HUDEP-2 (cell line): ENCODE measurements around the gene WSCD2.
A peak's percentile ranks its signal among the peaks of the same experiment; 100 is the strongest.

Experiments used
- DNase-seq, 76 experiments: peaks; one replicate each; lab custom pipeline; 2025; ENCODE audit not compliant: unreplicated experiment in 76 of 76; lab: John Stamatoyannopoulos, UW

WSCD2 gene

DNA sequence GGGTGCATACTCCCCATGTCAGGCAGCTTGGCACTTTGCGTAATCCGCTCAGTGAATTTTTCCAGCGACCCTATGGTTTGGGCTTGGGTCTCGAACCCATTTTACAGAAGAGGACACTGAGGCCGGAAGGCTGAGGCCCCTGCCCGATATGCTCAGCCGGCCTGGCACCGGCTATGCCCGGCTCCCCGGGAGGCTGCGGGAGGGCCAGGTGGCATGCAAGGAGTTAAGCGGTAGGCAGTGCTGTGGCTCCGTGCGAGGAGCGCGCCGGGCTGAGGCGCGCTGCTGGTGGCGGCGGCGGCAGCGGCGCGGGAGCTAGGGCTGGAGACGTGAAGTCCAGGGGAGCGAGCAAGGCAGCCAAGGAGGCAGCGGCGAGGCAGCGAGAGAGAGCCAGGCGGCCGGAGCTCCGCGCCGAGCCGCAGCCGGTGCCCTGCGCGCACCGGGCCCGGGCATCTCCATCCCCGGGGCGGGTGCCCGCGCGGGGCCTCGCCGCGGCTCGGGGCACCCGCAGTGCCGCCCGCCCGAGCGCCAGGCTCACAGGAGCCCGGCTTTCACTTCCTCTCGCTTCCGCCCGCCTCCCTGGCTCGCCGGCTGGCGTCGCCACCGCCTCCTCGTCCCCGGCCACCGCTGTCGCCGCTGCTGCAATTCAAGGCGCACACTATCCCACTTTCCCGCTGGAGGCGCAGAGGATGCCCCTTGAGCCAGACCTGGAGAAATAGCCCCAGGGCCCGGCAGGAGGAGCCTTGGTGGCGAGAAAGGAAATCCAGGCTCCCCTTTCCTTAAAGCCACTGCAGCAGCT is at the start of gene WSCD2:
TSS of gene WSCD2 (plus strand) at position 272 of the 796 bp plus-strand sequence. CDS start 66,545 bp downstream, outside the sequence.
- peak in 66 of 76 experiments; percentile 9 to 72 (median 50) for DNase-seq

DNA sequence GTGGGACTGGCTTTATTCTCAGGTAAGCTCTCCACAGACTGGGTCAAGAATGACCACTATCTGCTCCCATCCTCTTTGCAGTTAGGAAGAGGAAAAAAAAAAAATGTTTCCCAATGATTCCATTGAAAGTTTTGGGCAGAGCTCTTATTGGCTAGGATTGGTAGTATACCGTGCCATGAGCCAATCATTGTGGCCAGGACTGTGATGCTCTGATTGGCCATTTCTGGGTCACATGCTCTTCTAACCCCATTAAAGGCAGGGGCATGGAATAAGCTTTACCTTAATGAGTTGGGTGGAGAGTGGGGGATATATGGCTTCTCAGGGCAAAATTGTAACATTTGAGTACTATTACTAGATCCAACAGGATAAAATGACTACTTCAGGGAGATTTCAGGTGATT is 49.4 kb upstream of the WSCD2 start:
- DNase-seq: no peak

DNA sequence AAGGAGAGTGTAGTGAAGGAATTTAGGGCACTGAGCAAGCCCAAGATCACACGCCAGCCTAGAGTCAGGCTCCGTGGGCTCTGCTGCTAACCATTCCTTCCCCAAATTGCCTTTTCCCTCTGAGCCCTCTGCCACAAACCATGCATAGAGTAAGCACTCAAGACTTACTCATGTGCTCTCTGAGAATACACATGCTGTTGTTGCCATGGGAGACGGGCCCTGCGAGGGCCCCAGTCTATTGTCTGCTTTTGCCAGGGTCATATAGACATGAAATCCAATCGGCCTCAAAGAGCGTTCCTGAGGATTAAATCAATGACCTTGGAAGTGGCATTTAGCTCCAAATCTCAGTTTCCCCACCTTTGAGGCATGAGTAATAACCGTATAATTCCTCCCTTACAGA is 48.7 kb upstream of the WSCD2 start:
- no peak for DNase-seq

DNA sequence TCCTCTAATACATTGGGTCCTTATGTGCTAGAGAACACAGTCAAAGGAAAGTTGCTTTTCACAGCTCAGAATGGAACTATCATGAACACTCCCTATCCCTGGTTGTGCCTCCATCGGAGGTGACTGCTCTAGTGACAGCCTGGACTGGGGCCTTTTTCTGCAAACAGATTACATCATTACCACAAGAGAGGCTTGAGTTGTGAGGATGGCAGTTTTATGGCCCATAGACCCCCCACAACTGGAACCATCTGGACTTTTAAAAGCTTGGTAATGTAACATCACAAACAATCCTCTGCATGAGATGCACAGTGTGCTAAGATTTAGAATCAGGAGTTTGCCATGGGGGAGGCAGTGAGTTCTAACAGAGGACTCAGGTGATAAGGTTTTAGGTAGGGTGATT is 46.6 kb upstream of the WSCD2 start:
- DNase-seq: no peak

DNA sequence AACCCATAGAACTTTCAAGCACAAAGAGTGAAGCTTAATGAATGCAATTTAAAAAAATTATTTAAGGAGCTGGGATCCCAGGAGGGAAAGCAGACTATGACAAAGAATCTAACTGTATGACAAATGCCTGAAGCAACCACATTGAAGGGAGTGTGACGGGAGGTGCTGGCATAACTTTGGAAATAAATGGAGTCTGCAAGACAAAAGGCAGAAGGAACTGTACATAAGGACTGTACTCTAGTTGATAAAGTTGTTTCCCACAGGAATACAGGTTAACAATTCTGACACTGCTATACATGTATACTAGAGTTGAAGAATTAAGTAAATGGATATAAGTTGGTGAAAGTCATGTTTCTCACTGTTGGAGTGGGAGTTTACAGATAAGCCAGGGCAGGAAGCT is 41.2 kb upstream of the WSCD2 start:
- DNase-seq: no peak

DNA sequence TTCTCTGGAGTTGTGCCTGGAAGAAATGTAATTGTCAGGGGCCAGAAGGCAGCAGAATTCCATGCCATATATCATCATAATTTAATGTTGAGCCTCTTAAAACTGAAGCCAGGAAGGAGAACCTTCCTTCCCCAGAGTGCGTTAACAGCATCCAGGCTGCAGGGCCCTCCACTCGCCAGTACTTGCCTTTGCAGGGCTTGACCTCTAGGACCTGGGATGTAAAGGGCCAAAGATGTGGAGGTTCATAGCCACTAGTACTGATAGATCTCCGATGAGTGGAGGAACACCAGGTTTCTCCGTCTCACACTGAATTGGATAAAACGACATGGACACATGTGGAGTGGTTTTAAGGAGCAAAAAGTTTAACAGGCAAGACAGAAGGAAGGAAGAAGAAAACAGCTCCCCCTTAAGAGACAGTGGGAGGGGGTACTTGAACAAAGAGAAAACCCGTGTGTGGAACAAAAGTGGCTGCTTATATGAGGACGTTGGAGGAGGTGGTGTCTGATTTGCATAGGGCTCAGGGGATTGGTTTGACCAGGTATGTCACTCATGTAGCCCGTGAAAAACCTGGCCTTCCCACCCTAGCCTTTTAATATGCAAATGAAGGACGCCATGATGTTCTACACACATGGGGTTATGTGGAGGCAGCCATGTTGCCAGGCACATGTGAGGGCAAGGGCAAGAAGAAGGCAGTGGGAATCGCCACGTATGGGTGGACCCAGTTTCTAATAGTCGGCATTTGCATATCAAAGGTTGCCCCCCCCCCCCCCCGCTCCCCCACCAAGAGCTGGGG is 38.8 kb upstream of the WSCD2 start:
- DNase-seq: no peak

DNA sequence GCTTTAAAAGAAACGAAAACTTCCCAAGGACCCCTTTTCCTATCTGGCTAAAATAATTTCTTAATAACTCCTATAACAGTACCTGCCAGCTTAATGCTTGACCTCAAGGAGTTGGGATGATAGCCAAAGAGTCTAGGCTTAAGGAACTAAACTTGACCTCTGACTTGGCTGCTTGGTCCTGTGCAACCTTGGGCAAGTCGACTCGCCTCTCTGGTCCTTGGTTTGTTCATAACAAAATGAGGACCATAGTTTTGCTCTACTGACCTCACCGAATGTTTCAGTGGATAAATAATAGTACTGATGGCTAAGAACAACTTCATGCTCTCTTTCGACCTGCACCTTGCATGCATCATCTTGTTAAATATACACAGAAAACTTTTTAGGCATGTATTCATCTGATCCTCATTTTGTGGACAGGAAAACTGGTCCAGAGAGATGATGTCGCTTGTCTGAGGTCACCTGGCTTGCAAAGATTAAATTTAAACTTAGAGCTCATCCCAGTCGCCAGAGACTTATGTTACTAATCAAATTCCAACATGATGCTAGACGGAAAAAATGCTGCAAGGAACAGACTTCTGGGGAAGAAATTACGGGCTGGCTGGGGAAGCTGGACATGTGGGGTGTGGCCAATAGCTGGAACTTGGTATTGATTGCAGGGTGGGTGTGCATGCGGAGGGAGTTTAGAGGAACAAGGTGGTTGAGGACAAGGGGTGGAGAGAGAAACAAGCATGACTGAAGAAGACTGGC is 38.0 kb upstream of the WSCD2 start:
- DNase-seq: no peak

DNA sequence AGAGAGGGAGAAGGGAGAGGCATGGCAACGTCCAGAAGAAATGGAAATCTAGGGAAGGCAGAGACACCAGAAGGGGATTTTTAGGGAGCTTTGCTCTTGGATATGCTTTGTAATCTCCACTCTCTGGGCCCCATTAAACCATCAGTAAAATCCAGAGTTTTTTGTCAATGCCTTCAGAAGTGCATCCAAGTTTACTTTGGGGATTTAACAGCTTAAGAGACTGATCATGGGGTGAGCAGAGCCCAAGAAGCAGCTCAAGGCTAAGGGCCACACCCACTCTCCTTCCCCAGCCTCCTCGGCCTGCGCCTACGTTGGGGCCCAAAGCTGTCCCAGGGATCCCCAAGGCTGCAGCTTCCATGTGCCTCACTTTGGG is 37.4 kb upstream of the WSCD2 start:
- DNase-seq: no peak

DNA sequence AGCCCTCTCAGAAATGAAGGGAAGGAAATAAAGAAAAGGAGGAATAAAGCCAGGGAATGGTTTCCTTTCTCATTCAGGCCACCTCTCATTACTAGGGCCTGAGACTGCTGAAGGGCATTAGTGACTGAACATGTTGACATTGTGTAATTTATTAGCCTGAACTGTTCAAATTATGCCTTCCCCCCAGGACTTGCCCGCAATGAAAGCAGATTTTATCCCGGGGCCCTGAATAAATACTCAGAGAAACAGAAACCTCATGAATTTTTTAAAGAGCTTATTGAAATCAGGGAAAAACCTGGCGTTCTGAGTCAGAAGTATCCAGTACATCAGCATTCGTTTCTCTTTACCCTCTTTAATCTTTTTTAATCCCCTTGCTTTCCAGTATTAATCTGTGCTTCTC is 35.9 kb upstream of the WSCD2 start:
- no peak for DNase-seq

DNA sequence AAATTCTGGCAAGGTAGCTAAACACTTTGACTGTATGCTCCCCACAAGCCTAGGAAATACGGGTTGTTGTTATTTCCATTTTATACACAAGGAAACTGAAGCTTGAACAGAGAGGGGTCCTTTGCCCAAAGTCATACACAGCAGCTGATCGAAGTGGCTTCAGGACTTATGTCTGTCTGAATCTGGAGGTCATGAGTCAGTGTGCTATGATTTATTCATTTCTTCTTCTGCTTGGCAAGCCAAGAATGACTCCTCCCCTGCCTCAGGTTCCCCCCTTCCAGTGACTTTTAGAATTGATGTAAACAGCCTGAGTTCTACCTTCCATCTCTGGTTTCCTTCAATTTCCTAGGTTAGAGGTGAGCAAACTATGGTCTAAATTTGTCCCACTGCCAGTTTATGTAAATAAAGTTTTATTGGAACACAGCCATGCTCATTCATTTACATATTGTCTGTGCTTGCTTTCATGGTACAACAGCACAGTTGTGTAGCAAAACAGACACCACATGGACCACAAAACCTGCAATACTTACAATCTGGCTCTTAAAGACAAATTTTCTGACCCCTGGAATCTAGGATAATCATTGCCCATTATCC is 34.9 kb upstream of the WSCD2 start:
- DNase-seq: no peak

DNA sequence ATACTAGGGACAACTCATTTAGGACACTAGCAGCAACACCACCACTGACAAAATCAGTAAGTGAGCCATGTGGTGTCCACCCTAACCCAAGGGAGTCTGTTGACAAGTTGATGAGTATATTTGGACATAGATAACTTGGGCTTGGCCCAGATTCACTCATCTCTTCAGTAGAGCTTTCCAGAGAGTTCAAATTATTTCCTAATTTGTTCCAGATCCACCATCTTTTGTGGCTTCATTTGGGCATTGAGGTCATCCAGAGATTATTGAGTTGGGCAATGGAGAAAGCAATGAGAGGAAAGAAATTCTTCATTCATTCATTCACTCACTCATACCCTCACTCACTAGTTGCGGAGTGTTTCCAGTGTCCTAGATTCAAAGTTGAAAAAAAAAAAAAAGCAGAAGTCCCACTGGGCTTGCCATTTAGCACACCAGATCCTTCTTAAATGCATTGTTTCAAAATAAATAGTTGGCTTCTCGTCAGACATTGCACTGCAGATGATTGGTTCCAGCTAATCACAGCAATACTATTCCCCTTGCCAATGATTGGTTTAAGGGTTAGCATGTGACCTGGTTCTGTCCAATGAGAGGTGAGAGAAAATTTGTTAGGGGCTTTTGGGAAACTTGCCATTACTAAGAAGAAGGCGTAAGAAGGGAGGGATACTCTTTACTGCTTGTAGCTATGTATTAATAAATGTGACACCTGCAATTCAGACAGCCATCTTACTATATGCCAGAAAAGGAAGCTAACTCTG is 31.8 kb upstream of the WSCD2 start:
- no peak for DNase-seq

DNA sequence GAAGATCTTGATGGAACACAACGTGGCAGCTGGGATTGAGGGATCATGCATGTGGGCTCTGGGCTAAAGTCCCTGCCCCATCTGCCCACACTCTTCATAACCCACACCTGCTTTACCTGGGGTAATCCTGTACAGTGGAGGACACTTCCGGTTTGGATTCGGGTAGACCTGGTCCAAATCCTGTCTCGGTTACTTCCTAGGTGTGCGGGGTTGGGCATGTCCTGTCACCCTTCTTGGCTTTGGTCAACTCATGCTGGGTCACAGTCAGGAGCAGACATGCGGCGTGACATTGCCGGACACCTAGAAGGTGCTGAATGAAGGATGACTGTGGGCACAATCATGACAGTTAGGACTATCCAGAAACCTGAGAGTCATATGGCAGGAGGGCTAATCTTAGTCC is 30.7 kb upstream of the WSCD2 start:
- no peak for DNase-seq

DNA sequence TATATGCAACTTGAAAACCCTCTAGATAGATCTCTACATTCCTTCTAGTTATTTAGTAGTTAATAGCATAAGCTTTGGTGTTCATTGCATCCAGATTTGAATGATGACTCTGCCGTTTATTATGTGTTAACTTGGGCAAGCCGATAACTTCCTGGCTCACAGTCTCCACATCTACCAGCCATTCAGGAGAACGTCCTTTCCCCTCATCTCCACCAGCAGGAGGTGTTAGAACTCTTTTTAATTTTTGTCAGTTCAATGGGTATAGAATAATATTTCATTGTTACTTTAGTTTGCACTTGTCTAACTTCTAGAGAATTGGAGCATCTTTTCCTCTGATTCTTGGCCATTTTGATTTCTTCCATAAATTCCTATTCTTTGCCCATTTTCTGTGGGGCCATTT is 30.0 kb upstream of the WSCD2 start:
- peak in 23 of 76 experiments; percentile 8 to 58 (median 38) for DNase-seq

DNA sequence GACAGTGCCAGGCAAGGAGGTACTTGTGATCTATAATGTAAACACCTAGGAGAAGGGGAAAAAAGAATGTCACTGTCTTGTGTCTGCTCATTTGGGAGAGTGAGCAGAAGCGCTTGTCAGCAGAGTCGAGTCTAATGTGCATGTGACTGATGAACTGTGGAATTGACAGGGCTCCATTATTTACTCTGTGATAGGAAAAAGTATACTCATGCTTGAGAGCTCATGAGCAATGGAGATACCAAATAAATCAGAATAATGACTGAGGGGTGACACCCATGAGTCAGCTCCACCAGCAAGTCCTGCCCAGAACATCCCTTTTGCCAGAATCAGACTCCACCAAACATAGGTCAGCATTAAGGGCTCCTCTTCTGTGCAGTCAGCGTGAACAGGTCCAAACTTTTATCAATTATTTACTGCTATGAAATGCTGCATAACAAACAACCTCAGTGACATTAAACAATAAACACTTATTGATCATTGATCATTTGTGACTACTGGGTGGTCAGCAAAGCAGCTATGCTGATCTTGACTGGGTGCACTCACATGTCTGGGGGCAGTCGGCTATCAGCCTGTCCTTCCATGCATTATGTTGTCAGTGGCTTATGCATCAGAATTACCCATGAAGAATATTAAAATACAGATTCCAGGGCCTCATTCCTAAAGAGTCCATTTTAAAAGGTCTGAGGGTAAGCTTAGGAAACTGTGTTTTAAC is 29.2 kb upstream of the WSCD2 start:
- peak in 18 of 76 experiments; percentile 14 to 56 (median 29) for DNase-seq

DNA sequence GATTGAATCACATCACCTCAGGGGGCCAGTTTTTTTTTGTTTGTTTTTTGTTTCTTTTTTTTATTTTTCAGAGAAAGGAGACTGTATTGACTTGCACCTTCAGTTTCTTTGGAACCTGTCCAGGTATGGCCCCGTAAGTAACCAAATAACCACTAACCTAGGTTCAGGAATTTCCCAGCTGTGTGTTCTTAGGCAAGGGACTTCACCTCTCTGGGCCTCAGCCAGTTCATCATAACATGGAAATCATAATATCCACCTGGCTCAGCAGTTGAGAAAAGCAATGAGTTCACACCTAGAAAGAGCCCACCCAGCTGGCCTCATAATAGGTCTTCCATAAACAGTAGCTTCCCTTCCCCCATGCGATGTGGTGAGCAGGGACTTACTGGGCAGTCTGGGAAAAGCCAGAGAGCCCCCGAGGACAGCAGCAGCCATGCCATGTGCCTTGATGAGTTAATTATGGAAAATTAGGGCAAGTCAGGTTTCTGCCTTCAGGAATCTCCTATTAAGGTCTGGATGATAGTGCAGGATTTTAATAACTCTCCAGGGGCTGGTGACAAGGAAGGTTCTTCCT is 27.4 kb upstream of the WSCD2 start:
- no peak for DNase-seq

DNA sequence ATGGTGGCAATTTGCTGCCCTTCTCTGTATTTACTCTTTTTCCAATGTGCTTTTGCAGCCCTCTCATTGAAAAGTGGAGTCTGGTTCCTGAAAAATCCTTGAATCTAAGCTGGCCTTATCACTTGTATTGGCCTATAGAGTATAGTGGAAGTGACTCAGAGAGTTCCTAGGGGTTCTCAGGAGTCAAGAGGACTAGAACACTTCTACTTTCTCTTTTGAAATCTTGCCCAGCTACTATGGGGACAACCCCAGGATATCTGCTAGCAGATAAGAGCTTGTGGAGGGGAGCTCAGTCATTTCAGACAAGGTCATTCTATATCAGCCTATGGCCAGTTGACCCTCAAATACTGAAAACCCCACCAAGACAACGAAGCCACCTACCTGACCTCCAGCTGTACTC is 26.7 kb upstream of the WSCD2 start:
- peak in 37 of 76 experiments; percentile 8 to 75 (median 47) for DNase-seq

DNA sequence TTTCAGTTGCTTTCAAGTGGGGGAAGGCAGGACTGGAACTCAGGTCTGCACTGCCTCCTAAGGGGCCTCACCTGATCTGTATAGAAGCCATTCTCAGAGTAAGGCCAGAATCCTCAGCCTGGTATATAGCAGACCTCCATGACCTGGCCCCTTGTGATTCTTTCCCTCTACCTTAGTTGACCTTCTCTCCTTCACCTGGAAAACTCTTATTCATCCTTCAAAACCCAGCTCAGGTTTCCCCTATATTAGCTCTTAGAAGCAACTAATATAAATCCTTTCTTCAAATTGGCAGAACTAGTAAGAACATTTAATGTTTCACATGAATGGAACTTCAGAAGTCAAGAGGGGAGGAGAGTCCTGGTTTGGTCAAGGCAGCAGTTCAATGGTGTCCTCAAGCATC is 26.0 kb upstream of the WSCD2 start:
- DNase-seq: no peak

DNA sequence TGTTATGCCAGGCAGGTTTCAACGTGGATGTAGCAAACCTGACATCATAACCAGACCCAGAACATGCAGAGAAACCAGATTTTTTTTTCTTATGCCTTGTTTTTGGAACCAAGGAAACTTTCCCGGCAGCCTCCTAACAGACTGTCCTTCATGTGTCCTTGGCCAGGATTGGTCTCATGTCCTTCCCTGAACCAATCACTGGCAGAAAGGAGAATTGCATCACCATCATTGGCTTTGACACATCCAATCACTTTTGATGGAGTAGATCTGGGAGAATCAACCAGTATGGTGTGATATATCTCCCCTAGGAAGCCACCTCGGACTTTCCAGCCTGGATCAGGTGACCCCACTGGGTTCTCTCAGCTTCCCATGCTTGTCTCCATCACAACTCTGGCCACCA is 25.6 kb upstream of the WSCD2 start:
- no peak for DNase-seq

DNA sequence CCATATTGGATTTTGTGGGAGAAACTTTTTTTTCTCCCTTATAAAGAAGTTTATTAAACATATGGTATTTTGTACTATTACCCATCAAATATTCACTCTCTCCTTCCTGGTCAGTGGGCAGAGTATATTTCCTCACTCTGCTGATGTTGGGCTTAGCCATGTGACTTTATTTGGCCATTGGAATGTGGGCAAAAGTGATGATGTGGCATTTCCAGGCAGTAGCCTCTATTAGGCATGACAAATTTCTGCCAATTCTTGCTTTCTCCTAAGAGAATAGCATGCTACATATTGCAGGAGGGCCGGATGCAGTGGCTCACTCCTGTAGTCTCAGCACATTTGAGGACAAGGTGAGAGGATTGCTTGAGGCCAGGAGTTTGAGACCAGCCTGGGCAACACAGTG is 24.4 kb upstream of the WSCD2 start:
- no peak for DNase-seq
